ENCODE data around the gene EYA2.

EYA2 gene

GRCh38 chr20:46894579-46894958, at the start of gene EYA2:
Gene EYA2 (plus strand): TSS chr20:46894843. CDS start chr20:46990011, 95,168 bp downstream.
- DNase-seq (ENCODE audit: low spot score): no peak
- no peak for TF ChIP-seq CTCF (IDR thresholded peaks at IDR 0.05; ENCODE audit: borderline replicate concordance, control extremely low read depth, extremely low read depth, insufficient read depth, missing control alignments)

GRCh38 chr20:46844965-46845364, 49.7 kb upstream of the EYA2 start:
- TF ChIP-seq CTCF (IDR thresholded peaks at IDR 0.05; ENCODE audit: borderline replicate concordance, control extremely low read depth, extremely low read depth, insufficient read depth, missing control alignments): no peak

More at GRCh38 chr20:46894579-46894958, at the start of gene EYA2:
- in situ Hi-C loops (cut with MboI; ENCODE audit: low sequenced_read_pairs, unreplicated experiment): no loop called here

GRCh38 chr20:46849269-46849668, 45.4 kb upstream of the EYA2 start:
- in situ Hi-C loops (cut with MboI; ENCODE audit: low sequenced_read_pairs, unreplicated experiment): no loop called here
- DNase-seq (ENCODE audit: low spot score): no peak
- TF ChIP-seq CTCF (IDR thresholded peaks at IDR 0.05; ENCODE audit: borderline replicate concordance, control extremely low read depth, extremely low read depth, insufficient read depth, missing control alignments): no peak

More at GRCh38 chr20:46844965-46845364, 49.7 kb upstream of the EYA2 start:
- in situ Hi-C loops (cut with MboI; ENCODE audit: low sequenced_read_pairs, unreplicated experiment): no loop called here
- DNase-seq (ENCODE audit: low spot score): no peak

- in situ Hi-C loops (cut with MboI; ENCODE audit: low sequenced_read_pairs, unreplicated experiment): no loop called here
- no peak for DNase-seq (ENCODE audit: low spot score)
- TF ChIP-seq CTCF (IDR thresholded peaks at IDR 0.05; ENCODE audit: borderline replicate concordance, control extremely low read depth, extremely low read depth, insufficient read depth, missing control alignments): no peak
These were observed 44.9 kb upstream of the EYA2 start for GRCh38 chr20:46849751-46850150.

GRCh38 chr20:46850416-46850815, 44.2 kb upstream of the EYA2 start:
- no peak for TF ChIP-seq CTCF (IDR thresholded peaks at IDR 0.05; ENCODE audit: borderline replicate concordance, control extremely low read depth, extremely low read depth, insufficient read depth, missing control alignments)
- DNase-seq (ENCODE audit: low spot score): no peak
- in situ Hi-C loops (cut with MboI; ENCODE audit: low sequenced_read_pairs, unreplicated experiment): no loop called here

- TF ChIP-seq CTCF (IDR thresholded peaks at IDR 0.05; ENCODE audit: borderline replicate concordance, control extremely low read depth, extremely low read depth, insufficient read depth, missing control alignments): no peak
- in situ Hi-C loops (cut with MboI; ENCODE audit: low sequenced_read_pairs, unreplicated experiment): no loop called here
- no peak for DNase-seq (ENCODE audit: low spot score)
These were observed 43.7 kb upstream of the EYA2 start for GRCh38 chr20:46850896-46851295.

GRCh38 chr20:46851746-46852145, 42.9 kb upstream of the EYA2 start:
- no peak for DNase-seq (ENCODE audit: low spot score)
- in situ Hi-C loops (cut with MboI; ENCODE audit: low sequenced_read_pairs, unreplicated experiment): no loop called here
- TF ChIP-seq CTCF (IDR thresholded peaks at IDR 0.05; ENCODE audit: borderline replicate concordance, control extremely low read depth, extremely low read depth, insufficient read depth, missing control alignments): no peak

Data from GM13976 (cell line).